ENCODE data around the gene PTPRM.

Gene PTPRM

GRCh38 chr18:8212896-8213780 is 646.0 kb downstream of the PTPRM start:
- Histone ChIP-seq H3K4me1 (ENCODE audit: low read length) (no peaks in the 10 kb centered on the region), H3K9ac (ENCODE audit: low read length) (no peak overlapping the region), H3K9me3 (replicated peaks; ENCODE audit: insufficient read depth, low read length) (no peaks in the 10 kb centered on the region), H3F3A (ENCODE audit: insufficient read depth, low read length) (no peaks in the 10 kb centered on the region), H3K4me3 (ENCODE audit: low read length) (no peak overlapping the region), H3K9me2 (replicated peaks; ENCODE audit: insufficient read depth, low read length) (no peaks in the 10 kb centered on the region), H3K79me2 (ENCODE audit: low read length) (no peaks in the 10 kb centered on the region), H3K27me3 (replicated peaks; ENCODE audit: insufficient read depth, low read length) (no peaks in the 10 kb centered on the region), H3K27ac (ENCODE audit: low read length) (no peak overlapping the region), H4K20me1 (ENCODE audit: insufficient read depth, low read length) (no peaks in the 10 kb centered on the region), H3K36me3 (replicated peaks; ENCODE audit: insufficient read depth, low read length) (no peaks in the 10 kb centered on the region), H3K4me2 (ENCODE audit: low read depth, low read length) (no peak overlapping the region), H2AFZ (ENCODE audit: low read length) (no peak overlapping the region)
- DNase-seq, result no peak
- no peak for TF ChIP-seq EZH2phosphoT487 (IDR thresholded peaks at IDR 0.05; ENCODE audit: low read length)
- TF ChIP-seq EZH2 (optimal IDR thresholded peaks at IDR 0.05; ENCODE audit: low read depth, low read length), result no peak
- no peak for TF ChIP-seq CTCF (IDR thresholded peaks at IDR 0.05; ENCODE audit: low read length)

GRCh38 chr18:8215741-8216140 is 648.6 kb downstream of the PTPRM start:
- Histone ChIP-seq H3K79me2 (ENCODE audit: low read length) (no peaks in the 10 kb centered on the region), H3K4me1 (ENCODE audit: low read length) (no peaks in the 10 kb centered on the region), H3K27ac (ENCODE audit: low read length) (no peak overlapping the region), H3K4me3 (ENCODE audit: low read length) (no peak overlapping the region), H3F3A (ENCODE audit: insufficient read depth, low read length) (no peaks in the 10 kb centered on the region), H3K36me3 (replicated peaks; ENCODE audit: insufficient read depth, low read length) (no peaks in the 10 kb centered on the region), H3K4me2 (ENCODE audit: low read depth, low read length) (no peak overlapping the region), H4K20me1 (ENCODE audit: insufficient read depth, low read length) (no peaks in the 10 kb centered on the region), H3K9me2 (replicated peaks; ENCODE audit: insufficient read depth, low read length) (no peaks in the 10 kb centered on the region), H3K27me3 (replicated peaks; ENCODE audit: insufficient read depth, low read length) (no peaks in the 10 kb centered on the region), H3K9me3 (replicated peaks; ENCODE audit: insufficient read depth, low read length) (no peaks in the 10 kb centered on the region), H3K9ac (ENCODE audit: low read length) (no peak overlapping the region), H2AFZ (ENCODE audit: low read length) (no peak overlapping the region)
- DNase-seq, result no peak
- TF ChIP-seq CTCF (IDR thresholded peaks at IDR 0.05; ENCODE audit: low read length), result no peak
- TF ChIP-seq EZH2phosphoT487 (IDR thresholded peaks at IDR 0.05; ENCODE audit: low read length), result no peak
- no peak for TF ChIP-seq EZH2 (optimal IDR thresholded peaks at IDR 0.05; ENCODE audit: low read depth, low read length)

- no peaks in the 10 kb centered on the region for H4K20me1 ChIP-seq (ENCODE audit: insufficient read depth, low read length)
- no peak overlapping the region for H3K4me3 ChIP-seq (ENCODE audit: low read length)
- no peak overlapping the region for H3K27ac ChIP-seq (ENCODE audit: low read length)
- H3F3A ChIP-seq (ENCODE audit: insufficient read depth, low read length), result no peaks in the 10 kb centered on the region
- DNase-seq, result no peak
- no peak overlapping the region for H3K9ac ChIP-seq (ENCODE audit: low read length)
- no peaks in the 10 kb centered on the region for H3K9me3 ChIP-seq (replicated peaks; ENCODE audit: insufficient read depth, low read length)
- no peaks in the 10 kb centered on the region for H3K36me3 ChIP-seq (replicated peaks; ENCODE audit: insufficient read depth, low read length)
- H3K4me2 ChIP-seq (ENCODE audit: low read depth, low read length), result no peak overlapping the region
- H3K27me3 ChIP-seq (replicated peaks; ENCODE audit: insufficient read depth, low read length), result no peaks in the 10 kb centered on the region
- no peak for TF ChIP-seq CTCF (IDR thresholded peaks at IDR 0.05; ENCODE audit: low read length)
- no peak for TF ChIP-seq EZH2 (optimal IDR thresholded peaks at IDR 0.05; ENCODE audit: low read depth, low read length)
- no peak for TF ChIP-seq EZH2phosphoT487 (IDR thresholded peaks at IDR 0.05; ENCODE audit: low read length)
- no peaks in the 10 kb centered on the region for H3K4me1 ChIP-seq (ENCODE audit: low read length)
- H3K79me2 ChIP-seq (ENCODE audit: low read length), result no peaks in the 10 kb centered on the region
- H2AFZ ChIP-seq (ENCODE audit: low read length), result no peak overlapping the region
- H3K9me2 ChIP-seq (replicated peaks; ENCODE audit: insufficient read depth, low read length), result no peaks in the 10 kb centered on the region
These were observed 650.0 kb downstream of the PTPRM start for GRCh38 chr18:8217051-8217564.
